ENCODE measurements around the gene TP53I13. TPM values are rescaled to one million over a fixed set of nuclear protein-coding genes. Genes with fewer than 3 reads are reported as not detected.

The TP53I13 gene
- total RNA-seq, 1 experiment from 2014 or later = 29.6 TPM

DNA sequence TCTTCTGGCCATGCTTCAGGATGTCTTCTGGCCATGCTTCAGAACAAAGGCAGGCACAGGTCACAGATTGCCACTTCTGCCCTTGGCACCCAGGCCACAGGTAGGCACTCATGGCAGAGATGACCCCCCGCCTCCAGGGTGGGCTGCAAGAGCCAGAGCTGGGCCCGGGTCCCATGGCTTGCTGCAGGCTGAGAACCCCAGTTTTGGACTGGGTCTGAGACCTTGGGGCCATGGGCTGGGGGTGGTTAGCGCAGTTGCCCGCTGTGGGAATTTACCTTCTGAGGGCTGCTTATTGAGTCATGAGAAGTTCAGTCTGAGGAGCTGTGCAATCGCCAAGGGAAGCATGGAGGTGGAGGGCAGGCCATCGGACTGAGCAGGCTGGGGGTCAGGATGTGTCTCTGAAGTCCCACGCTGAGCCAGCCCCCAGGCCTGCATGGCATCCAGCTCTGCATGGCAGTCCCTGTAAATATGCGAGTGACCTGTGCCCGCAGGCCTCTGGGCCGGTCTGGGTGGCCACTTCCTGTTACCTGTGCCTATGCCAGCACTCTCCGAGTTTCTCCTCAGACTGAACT, 26.1 kb downstream of the TP53I13 start:
- H3K4me1 Mint-ChIP-seq (ENCODE audit: insufficient read depth, unreplicated experiment) = peaks cover 12% of the 10 kb centered on the region
- peaks cover 7% of the 10 kb centered on the region for H3K36me3 Mint-ChIP-seq (ENCODE audit: insufficient read depth, unreplicated experiment)
- peak overlapping the region; percentile 82 for H3K4me3 Mint-ChIP-seq (ENCODE audit: unreplicated experiment)
- TF ChIP-seq, protein P1, sequence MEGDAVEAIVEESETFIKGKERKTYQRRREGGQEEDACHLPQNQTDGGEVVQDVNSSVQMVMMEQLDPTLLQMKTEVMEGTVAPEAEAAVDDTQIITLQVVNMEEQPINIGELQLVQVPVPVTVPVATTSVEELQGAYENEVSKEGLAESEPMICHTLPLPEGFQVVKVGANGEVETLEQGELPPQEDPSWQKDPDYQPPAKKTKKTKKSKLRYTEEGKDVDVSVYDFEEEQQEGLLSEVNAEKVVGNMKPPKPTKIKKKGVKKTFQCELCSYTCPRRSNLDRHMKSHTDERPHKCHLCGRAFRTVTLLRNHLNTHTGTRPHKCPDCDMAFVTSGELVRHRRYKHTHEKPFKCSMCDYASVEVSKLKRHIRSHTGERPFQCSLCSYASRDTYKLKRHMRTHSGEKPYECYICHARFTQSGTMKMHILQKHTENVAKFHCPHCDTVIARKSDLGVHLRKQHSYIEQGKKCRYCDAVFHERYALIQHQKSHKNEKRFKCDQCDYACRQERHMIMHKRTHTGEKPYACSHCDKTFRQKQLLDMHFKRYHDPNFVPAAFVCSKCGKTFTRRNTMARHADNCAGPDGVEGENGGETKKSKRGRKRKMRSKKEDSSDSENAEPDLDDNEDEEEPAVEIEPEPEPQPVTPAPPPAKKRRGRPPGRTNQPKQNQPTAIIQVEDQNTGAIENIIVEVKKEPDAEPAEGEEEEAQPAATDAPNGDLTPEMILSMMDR (IDR thresholded peaks at IDR 0.05; ENCODE audit: unreplicated experiment) = no peak
- TSS peak; percentile 19 for BruUV-seq (replicated peaks)
- DNase-seq (ENCODE audit: unreplicated experiment) = no peak
- intact Hi-C loops (cut with micrococcal nuclease) = no loop called here
- no peaks in the 10 kb centered on the region for H3K27me3 Mint-ChIP-seq (ENCODE audit: insufficient read depth, unreplicated experiment)
- H3K27ac Mint-ChIP-seq (ENCODE audit: low read depth, unreplicated experiment) = no peak overlapping the region
- ChIA-PET POLR2A (interaction anchor here (1.0 to 4.8 kb wide), 5 partner anchors 13 to 45 kb away, joined by 3 to 43 read pairs (median 11); partner anchors contain the start of genes ABHD15 and TP53I13), CTCF (interaction anchor here (1.0 to 5.0 kb wide), 6 partner anchors 12 to 55 kb away, joined by 3 to 57 read pairs (median 4); partner anchors contain the start of genes ABHD15 and TP53I13)
- no peaks in the 10 kb centered on the region for H3K9me3 Mint-ChIP-seq (ENCODE audit: unreplicated experiment)

DNA sequence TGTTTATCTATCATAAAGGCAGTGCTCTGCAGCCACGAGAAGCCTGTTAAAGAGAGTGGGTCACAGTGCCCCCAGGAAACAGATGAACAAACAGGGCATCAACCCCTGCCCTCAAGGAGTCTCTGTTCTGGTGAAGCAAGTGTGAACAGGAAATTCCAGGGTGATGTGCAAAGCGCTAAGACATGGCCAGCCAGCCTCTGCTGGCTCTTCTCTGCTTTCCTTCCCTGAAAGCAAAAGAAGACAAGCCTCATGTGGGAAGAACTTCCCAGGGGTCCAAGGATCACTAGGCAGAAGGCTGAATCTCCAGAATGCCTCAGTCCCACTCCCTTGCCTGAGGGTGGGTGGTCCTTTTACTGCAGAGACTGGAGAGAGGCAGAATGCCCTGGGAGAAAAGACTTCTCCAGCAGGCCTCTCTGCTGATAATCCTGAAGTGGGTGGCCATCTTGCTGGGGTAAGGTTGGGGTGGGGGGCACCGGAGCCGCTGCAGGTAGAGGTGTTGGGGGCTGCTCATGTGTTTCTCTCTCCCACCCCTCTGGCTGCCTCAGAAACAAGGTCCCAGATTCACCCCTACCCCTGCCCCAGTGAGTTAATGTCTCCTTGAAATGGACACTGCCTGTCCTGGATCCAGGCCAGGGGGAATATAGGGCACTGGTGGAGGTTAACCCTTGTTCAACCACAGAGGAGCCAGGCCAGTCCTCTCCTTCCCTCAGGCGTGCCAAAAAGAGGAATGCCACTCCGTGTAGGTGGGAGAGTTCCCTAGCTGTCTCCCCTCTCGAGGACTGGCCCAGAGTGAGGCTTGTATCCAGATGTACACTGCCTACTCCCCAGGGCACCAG, 26.8 kb downstream of the TP53I13 start:
- intact Hi-C loops (cut with micrococcal nuclease) = no loop called here
- H3K27me3 Mint-ChIP-seq (ENCODE audit: insufficient read depth, unreplicated experiment) = no peaks in the 10 kb centered on the region
- POLR2A ChIA-PET = interaction anchor here (1.2 to 4.8 kb wide), 3 partner anchors 14 to 45 kb away, joined by 6 to 32 read pairs (median 11); no protein-coding TSS in a partner anchor
- TF ChIP-seq, protein P1 (IDR thresholded peaks at IDR 0.05; ENCODE audit: unreplicated experiment) = no peak
- no peaks in the 10 kb centered on the region for H3K9me3 Mint-ChIP-seq (ENCODE audit: unreplicated experiment)
- CTCF ChIA-PET = interaction anchor here (1.2 to 5.0 kb wide), 4 partner anchors 12 to 24 kb away, joined by 3 to 57 read pairs (median 4); partner anchors contain the start of genes ABHD15 and TP53I13
- H3K4me1 Mint-ChIP-seq (ENCODE audit: insufficient read depth, unreplicated experiment) = peaks cover 4% of the 10 kb centered on the region
- H3K36me3 Mint-ChIP-seq (ENCODE audit: insufficient read depth, unreplicated experiment) = peaks cover 2% of the 10 kb centered on the region
- no peak for DNase-seq (ENCODE audit: unreplicated experiment)
- no TSS peak for BruUV-seq (replicated peaks)
- peak overlapping the region; percentile 82 for H3K4me3 Mint-ChIP-seq (ENCODE audit: unreplicated experiment)
- no peak overlapping the region for H3K27ac Mint-ChIP-seq (ENCODE audit: low read depth, unreplicated experiment)

- Mint-ChIP-seq H3K27me3 (ENCODE audit: insufficient read depth, unreplicated experiment) (no peaks in the 10 kb centered on the region), H3K9me3 (ENCODE audit: unreplicated experiment) (no peaks in the 10 kb centered on the region), H3K4me3 (ENCODE audit: unreplicated experiment) (no peak overlapping the region), H3K27ac (ENCODE audit: low read depth, unreplicated experiment) (no peak overlapping the region), H3K36me3 (ENCODE audit: insufficient read depth, unreplicated experiment) (no peaks in the 10 kb centered on the region), H3K4me1 (ENCODE audit: insufficient read depth, unreplicated experiment) (no peaks in the 10 kb centered on the region)
- DNase-seq (ENCODE audit: unreplicated experiment) = no peak
- no TSS peak for BruUV-seq (replicated peaks)
- CTCF ChIA-PET = no interaction called here
- TF ChIP-seq, protein P1 (IDR thresholded peaks at IDR 0.05; ENCODE audit: unreplicated experiment) = no peak
- intact Hi-C loops (cut with micrococcal nuclease) = no loop called here
- POLR2A ChIA-PET = no interaction called here
Observed at GRCh38 chr17:29595943-29596774, 27.7 kb downstream of the TP53I13 start.
